ENCODE results near the gene MOB3B.
A peak's percentile ranks its signal among the peaks of the same experiment; 100 is the strongest.

Gene MOB3B

DNA sequence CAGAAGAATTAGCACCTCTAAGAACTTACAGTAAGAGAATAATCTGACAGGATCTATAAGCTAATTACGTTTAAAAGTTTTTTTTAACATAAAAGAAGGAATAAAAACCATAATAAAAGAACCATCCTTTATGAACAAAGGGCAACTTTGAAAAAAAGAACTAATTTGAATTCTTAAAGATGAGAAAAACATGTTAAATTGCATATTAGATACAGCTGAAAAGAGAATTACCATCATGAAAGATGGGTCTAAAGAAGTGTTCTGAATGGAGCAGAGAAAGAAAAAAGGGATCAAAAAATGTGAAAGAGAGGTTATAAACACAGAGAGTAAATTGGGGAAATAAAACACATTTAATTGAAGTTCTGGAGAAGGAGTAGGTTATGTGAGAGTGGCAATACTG lies 51.3 kb downstream of the MOB3B start:
- no peak for DNase-seq (ENCODE audit: low spot score)
- ChIA-PET CTCF (no interaction called here), POLR2A (ENCODE audit: low non-redundant PET) (no interaction called here)
- H3K27ac ChIP-seq, result no peak overlapping the region
- TF ChIP-seq, protein P1, sequence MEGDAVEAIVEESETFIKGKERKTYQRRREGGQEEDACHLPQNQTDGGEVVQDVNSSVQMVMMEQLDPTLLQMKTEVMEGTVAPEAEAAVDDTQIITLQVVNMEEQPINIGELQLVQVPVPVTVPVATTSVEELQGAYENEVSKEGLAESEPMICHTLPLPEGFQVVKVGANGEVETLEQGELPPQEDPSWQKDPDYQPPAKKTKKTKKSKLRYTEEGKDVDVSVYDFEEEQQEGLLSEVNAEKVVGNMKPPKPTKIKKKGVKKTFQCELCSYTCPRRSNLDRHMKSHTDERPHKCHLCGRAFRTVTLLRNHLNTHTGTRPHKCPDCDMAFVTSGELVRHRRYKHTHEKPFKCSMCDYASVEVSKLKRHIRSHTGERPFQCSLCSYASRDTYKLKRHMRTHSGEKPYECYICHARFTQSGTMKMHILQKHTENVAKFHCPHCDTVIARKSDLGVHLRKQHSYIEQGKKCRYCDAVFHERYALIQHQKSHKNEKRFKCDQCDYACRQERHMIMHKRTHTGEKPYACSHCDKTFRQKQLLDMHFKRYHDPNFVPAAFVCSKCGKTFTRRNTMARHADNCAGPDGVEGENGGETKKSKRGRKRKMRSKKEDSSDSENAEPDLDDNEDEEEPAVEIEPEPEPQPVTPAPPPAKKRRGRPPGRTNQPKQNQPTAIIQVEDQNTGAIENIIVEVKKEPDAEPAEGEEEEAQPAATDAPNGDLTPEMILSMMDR (conservative IDR thresholded peaks at IDR 0.05; ENCODE audit: low read depth), result no peak

DNA sequence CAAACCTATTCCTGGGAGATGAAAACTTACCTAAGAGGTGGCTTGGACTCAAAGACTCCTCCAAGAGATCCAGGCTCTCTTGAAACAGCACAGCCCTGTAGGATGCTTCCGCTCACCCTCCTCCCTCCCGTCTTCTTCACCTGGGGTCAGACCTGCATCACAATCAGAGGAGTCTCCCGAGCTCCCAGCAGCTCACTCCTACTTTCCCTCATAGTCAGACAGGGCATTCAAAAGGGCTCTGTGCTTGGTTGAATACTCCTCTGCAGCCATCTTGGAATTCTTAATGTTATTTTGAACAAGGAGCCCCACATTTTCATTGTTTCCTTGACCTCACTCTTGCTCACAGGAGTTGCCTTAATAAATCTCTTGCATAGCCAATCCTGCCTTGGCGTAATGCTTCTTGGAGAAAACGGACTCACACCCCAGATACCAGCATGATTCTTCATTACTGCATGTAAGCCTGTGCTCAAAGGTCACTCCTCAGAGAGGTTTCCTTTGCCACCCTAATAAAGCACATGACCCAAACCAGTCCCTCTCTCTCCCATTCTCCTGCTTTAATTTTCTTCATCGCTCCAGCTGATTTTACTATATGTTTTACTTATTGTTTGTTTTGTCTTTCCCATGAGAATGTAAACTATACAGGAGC lies 52.6 kb downstream of the MOB3B start:
- TF ChIP-seq, protein P1 (conservative IDR thresholded peaks at IDR 0.05; ENCODE audit: low read depth), result no peak
- ChIA-PET CTCF (interaction anchor here (0.6 kb wide), 1 partner anchor 1065 kb away, joined by 3 read pairs; no protein-coding TSS in a partner anchor), POLR2A (ENCODE audit: low non-redundant PET) (no interaction called here)
- DNase-seq (ENCODE audit: low spot score), result no peak
- H3K27ac ChIP-seq, result no peak overlapping the region

GRCh38 chr9:27475057-27475595 lies 54.5 kb downstream of the MOB3B start:
- ChIA-PET POLR2A (ENCODE audit: low non-redundant PET) (no interaction called here), CTCF (no interaction called here)
- no peak overlapping the region for H3K27ac ChIP-seq
- no peak for DNase-seq (ENCODE audit: low spot score)
- TF ChIP-seq, protein P1 (conservative IDR thresholded peaks at IDR 0.05; ENCODE audit: low read depth), result no peak

GRCh38 chr9:27474305-27474704 lies 55.3 kb downstream of the MOB3B start:
- CTCF ChIA-PET, result no interaction called here
- no peak overlapping the region for H3K27ac ChIP-seq
- POLR2A ChIA-PET (ENCODE audit: low non-redundant PET), result no interaction called here
- TF ChIP-seq, protein P1 (conservative IDR thresholded peaks at IDR 0.05; ENCODE audit: low read depth), result no peak
- no peak for DNase-seq (ENCODE audit: low spot score)

- TF ChIP-seq, protein P1 (conservative IDR thresholded peaks at IDR 0.05; ENCODE audit: low read depth), result no peak
- DNase-seq (ENCODE audit: low spot score), result no peak
- peak overlapping the region; percentile 69 for H3K27ac ChIP-seq
- ChIA-PET POLR2A (ENCODE audit: low non-redundant PET) (no interaction called here), CTCF (interaction anchor here (0.8 kb wide), 1 partner anchor 12 kb away, joined by 3 read pairs; no protein-coding TSS in a partner anchor)
Measured at GRCh38 chr9:27473111-27473529, 56.5 kb downstream of the MOB3B start.

DNA sequence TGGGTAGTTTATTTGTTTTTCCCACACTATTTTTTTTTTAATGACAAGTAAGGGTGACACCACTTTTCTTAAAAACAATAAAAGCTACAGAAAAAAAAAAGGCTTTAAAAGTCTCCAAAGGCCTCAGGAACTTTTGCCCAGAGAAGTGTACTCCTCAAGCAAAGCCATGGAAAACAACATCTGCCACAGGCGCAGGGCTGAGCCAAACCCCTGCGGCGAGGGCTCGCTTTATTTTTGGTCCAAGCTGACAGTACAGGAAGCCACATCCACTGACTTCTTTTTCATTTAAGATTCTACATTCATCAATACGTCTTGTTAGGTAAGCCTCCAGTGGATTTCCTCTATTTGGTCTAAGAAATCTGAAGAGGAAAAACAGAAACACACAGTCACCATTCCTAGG lies 57.4 kb downstream of the MOB3B start:
- no peak overlapping the region for H3K27ac ChIP-seq
- TF ChIP-seq, protein P1 (conservative IDR thresholded peaks at IDR 0.05; ENCODE audit: low read depth), result no peak
- no peak for DNase-seq (ENCODE audit: low spot score)
- ChIA-PET CTCF (no interaction called here), POLR2A (ENCODE audit: low non-redundant PET) (no interaction called here)

All from RWPE1 (cell line).